SU-DHL-6 (cell line): ENCODE results near the gene ITGA11.

Source experiments
- CTCF ChIP-seq: fragments of 200-600 bp; sonication (generic); IDR thresholded peaks from one replicate; pipeline ENCODE4 v1.5.1; 2017; ENCODE audit warnings: antibody characterized with exemption, mild to moderate bottlenecking, low read length, moderate library complexity; ENCODE audit not compliant: insufficient read depth, poor library complexity, severe bottlenecking
- EZH2phosphoT487 ChIP-seq: fragments of 200-600 bp; sonication (generic), shearing (Covaris generic); conservative IDR thresholded peaks from 2 replicates; pipeline ENCODE4 v1.6.1; 2018; ENCODE audit warnings: mild to moderate bottlenecking, antibody characterized with exemption, low read length, moderate library complexity, mixed read lengths

DNA sequence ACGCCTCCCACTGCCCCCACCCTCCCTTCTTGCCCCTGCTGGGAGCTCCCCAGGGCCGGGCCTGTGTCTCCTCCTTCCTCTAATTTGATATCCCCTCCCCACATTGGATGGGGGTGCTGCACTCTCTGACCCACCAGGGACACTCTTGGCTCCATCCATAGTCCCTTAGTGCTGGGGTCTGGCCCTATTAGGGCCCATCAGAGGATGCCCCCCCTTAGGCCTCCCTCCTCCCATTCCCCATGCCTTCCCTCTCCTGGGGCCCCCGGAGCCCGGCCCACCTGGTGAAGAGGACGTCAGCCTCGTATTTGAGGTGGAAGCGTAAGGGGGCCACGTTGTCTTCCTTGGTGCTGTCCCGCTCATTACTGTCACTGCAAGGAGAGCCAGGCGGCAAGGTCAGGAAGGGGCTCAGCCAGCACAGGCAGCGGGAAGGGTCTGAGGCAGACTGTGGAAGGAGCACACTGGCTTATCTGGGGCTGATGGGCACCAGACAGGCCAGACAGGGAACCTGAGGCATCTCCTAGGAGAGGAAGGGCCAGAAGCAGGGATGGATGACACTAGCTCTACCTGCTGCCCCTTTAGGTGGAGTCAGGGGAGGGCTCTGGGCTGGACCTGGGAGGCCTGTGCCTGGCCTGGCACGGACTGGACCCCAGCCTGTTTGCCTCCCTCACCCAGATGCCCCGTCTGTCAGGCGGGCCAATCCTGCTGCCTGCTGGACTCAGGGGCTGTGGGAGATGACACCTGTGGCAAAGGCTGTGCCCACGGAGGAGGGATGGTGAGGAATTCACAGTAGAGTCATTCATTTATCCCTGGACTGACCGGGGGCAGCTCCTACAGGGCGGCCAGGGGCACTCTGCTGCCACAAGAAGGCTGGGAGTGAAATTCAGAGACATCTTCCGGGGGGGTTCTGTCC, 118.2 kb downstream of the ITGA11 start:
- no peak for TF ChIP-seq CTCF
- no peak for TF ChIP-seq EZH2phosphoT487
